Stimulated activated CD4-positive, alpha-beta T cell treated with anti-CD3 and anti-CD28 coated beads, Interleukin-1b, Interleukin-23, amount 100 ng/mL, for 24 hours (primary cell): ENCODE measurements around the gene GDE1.

Source experiments
- DNase-seq, 4 experiments: peaks; one replicate each; pipeline ENCODE4 v3.0.0-alpha.2; 2020; ENCODE audit warnings: low read depth in 4 of 4, low spot score in 1 of 4

The GDE1 gene

GRCh38 chr16:19524356-19524615, 2.4 kb upstream of the GDE1 start:
- DNase-seq, result no peak

- DNase-seq, result peak; percentile 86 to 94 (median 92)
Observed at GRCh38 chr16:19523559-19524355, 1.9 kb upstream of the GDE1 start, which contains the start of gene CCP110. Gene CCP110 (plus strand): TSS chr16:19523942. CDS start chr16:19527882, 3,940 bp downstream.

- no peak for DNase-seq
Observed at GRCh38 chr16:19523184-19523558, 1.3 kb upstream of the GDE1 start.

GRCh38 chr16:19522760-19523159, 862 bp upstream of the GDE1 start:
- no peak for DNase-seq

- DNase-seq, result no peak
Observed at GRCh38 chr16:19522397-19522732, 467 bp upstream of the GDE1 start.

- no peak for DNase-seq
Observed at GRCh38 chr16:19520861-19521331, 1.0 kb downstream of the GDE1 start.

GRCh38 chr16:19518388-19518787, 3.5 kb downstream of the GDE1 start:
- DNase-seq, result no peak

GRCh38 chr16:19517424-19518089, 4.3 kb downstream of the GDE1 start:
- DNase-seq, result no peak

- no peak for DNase-seq
Observed at GRCh38 chr16:19515757-19516156, 6.1 kb downstream of the GDE1 start.

- no peak for DNase-seq
Observed at GRCh38 chr16:19513377-19514053, 8.4 kb downstream of the GDE1 start.

GRCh38 chr16:19512297-19512696, 9.6 kb downstream of the GDE1 start:
- no peak for DNase-seq

GRCh38 chr16:19507867-19508266, 14.0 kb downstream of the GDE1 start:
- DNase-seq, result no peak

- DNase-seq, result no peak
Observed at GRCh38 chr16:19506965-19507364, 14.9 kb downstream of the GDE1 start.

GRCh38 chr16:19505600-19506303, 16.1 kb downstream of the GDE1 start:
- DNase-seq, result no peak

- no peak for DNase-seq
Observed at GRCh38 chr16:19503461-19504075, 18.3 kb downstream of the GDE1 start.

- peak; percentile 37 to 55 (median 48) for DNase-seq
Observed at GRCh38 chr16:19502395-19503131, 19.3 kb downstream of the GDE1 start.

GRCh38 chr16:19499481-19499880, 22.4 kb downstream of the GDE1 start:
- DNase-seq, result no peak

GRCh38 chr16:19499006-19499405, 22.9 kb downstream of the GDE1 start:
- DNase-seq, result no peak

- no peak for DNase-seq
Observed at GRCh38 chr16:19497176-19497575, 24.7 kb downstream of the GDE1 start.

GRCh38 chr16:19490619-19491018, 31.3 kb downstream of the GDE1 start:
- no peak for DNase-seq
